MCF 10A (cell line): ENCODE measurements around the gene FBXW7. TPM values are rescaled to one million over a fixed set of nuclear protein-coding genes. Genes with fewer than 3 reads are reported as not detected.
A peak's percentile ranks its signal among the peaks of the same experiment; 100 is the strongest.

Experiments used
- BruUV-seq: library from RNA; stranded (reverse); fragments of 400-500 nt; replicated peaks from 2 replicates; lab custom pipeline; 2021; lab: Mats Ljungman, UMichigan
- CTCF ChIA-PET: fragments of 300-600 bp; sonication (Branson Sonifier 250); formaldehyde crosslinking; extraction: SDS; loops from one replicate; lab custom pipeline; 2021; ENCODE audit warnings: antibody characterized with exemption, inconsistent platforms; lab: Yijun Ruan, JAX
- POLR2A ChIA-PET: fragments of 300-600, 350-650 bp; sonication (Branson Sonifier 250); formaldehyde crosslinking; extraction: SDS; loops from one replicate; lab custom pipeline; 2020; ENCODE audit warnings: antibody characterized with exemption, inconsistent platforms; lab: Yijun Ruan, JAX
- DNase-seq: peaks from one replicate; pipeline ENCODE4 v3.0.0-alpha.2; 2018; ENCODE audit not compliant: unreplicated experiment
- H3K27ac Mint-ChIP-seq: one replicate; pipeline ENCODE4 v1.8.0; 2022; ENCODE audit warnings: mild to moderate bottlenecking, low read depth, mixed read lengths; ENCODE audit not compliant: unreplicated experiment
- H3K27me3 Mint-ChIP-seq: one replicate; pipeline ENCODE4 v1.8.0; 2022; ENCODE audit warnings: mixed read lengths; ENCODE audit not compliant: insufficient read depth, unreplicated experiment
- H3K36me3 Mint-ChIP-seq: one replicate; pipeline ENCODE4 v1.8.0; 2022; ENCODE audit warnings: mild to moderate bottlenecking, moderate library complexity, mixed read lengths; ENCODE audit not compliant: insufficient read depth, unreplicated experiment
- H3K4me1 Mint-ChIP-seq: one replicate; pipeline ENCODE4 v1.8.0; 2022; ENCODE audit warnings: mixed read lengths; ENCODE audit not compliant: insufficient read depth, unreplicated experiment
- H3K4me3 Mint-ChIP-seq: one replicate; pipeline ENCODE4 v1.8.0; 2022; ENCODE audit warnings: mild to moderate bottlenecking, moderate library complexity, mixed read lengths; ENCODE audit not compliant: unreplicated experiment
- H3K9me3 Mint-ChIP-seq: one replicate; pipeline ENCODE4 v1.8.0; 2022; ENCODE audit warnings: mixed read lengths; ENCODE audit not compliant: unreplicated experiment
- CTCF ChIP-seq: fragments of 200-600 bp; IDR thresholded peaks from one replicate; pipeline ENCODE4 v1.8.0; 2022; ENCODE audit warnings: antibody characterized with exemption, mild to moderate bottlenecking; ENCODE audit not compliant: unreplicated experiment
- intact Hi-C: fragments of 100-400 bp; cut with micrococcal nuclease; formaldehyde crosslinking; loops from 2 replicates; pipeline ENCODE4 v1.14.1; 2022
- total RNA-seq: library from RNA; stranded (reverse); gene quantifications from 2 replicates; pipeline ENCODE4 v1.2.3, GENCODE V29; 2022

Gene FBXW7
- total RNA-seq, 1 experiment from 2014 or later: 40.2 TPM

- no peak for DNase-seq
- H3K4me1 Mint-ChIP-seq: peaks cover 29% of the 10 kb centered on the region
- H3K4me3 Mint-ChIP-seq: peak overlapping the region; percentile 82
- intact Hi-C loops: loop anchor here (5.0 kb wide), 1 partner anchor 94 kb away; no protein-coding TSS in a partner anchor
- TF ChIP-seq CTCF: no peak
- no TSS peak for BruUV-seq
- H3K27ac Mint-ChIP-seq: peak overlapping the region; percentile 83
- CTCF ChIA-PET: interaction anchor here (0.6 to 1.7 kb wide), 5 partner anchors 11 to 1246 kb away, joined by 3 to 6 read pairs (median 5); partner anchors contain the start of gene PRSS48
- POLR2A ChIA-PET: interaction anchor here (0.7 to 4.0 kb wide), 15 partner anchors 11 to 942 kb away, joined by 3 to 26 read pairs (median 6); partner anchors contain the start of genes FBXW7, FHIP1A and GATB
- no peaks in the 10 kb centered on the region for H3K9me3 Mint-ChIP-seq
- peaks cover 33% of the 10 kb centered on the region for H3K36me3 Mint-ChIP-seq
- no peaks in the 10 kb centered on the region for H3K27me3 Mint-ChIP-seq
Observed at GRCh38 chr4:152351080-152351479, 184.8 kb downstream of the FBXW7 start.

GRCh38 chr4:152348670-152349069 lies 187.2 kb downstream of the FBXW7 start:
- intact Hi-C loops: loop anchor here (1.0 to 2.0 kb wide), 2 partner anchors 249 to 548 kb away; no protein-coding TSS in a partner anchor
- Mint-ChIP-seq H3K4me3 (peak overlapping the region; percentile 53), H3K27ac (peak overlapping the region; percentile 49), H3K27me3 (no peaks in the 10 kb centered on the region), H3K9me3 (no peaks in the 10 kb centered on the region), H3K36me3 (peaks cover 47% of the 10 kb centered on the region), H3K4me1 (peaks cover 26% of the 10 kb centered on the region)
- TF ChIP-seq CTCF: peak; percentile 35
- ChIA-PET CTCF (interaction anchor here (0.5 to 1.5 kb wide), 24 partner anchors 9 to 1015 kb away, joined by 3 to 7 read pairs (median 3); no protein-coding TSS in a partner anchor), POLR2A (interaction anchor here (0.5 to 2.7 kb wide), 18 partner anchors 9 to 1144 kb away, joined by 3 to 10 read pairs (median 4); no protein-coding TSS in a partner anchor)
- DNase-seq: peak; percentile 56
- no TSS peak for BruUV-seq

GRCh38 chr4:152346979-152347378 lies 188.9 kb downstream of the FBXW7 start:
- Mint-ChIP-seq H3K27ac (no peak overlapping the region), H3K27me3 (no peaks in the 10 kb centered on the region), H3K4me3 (peak overlapping the region; percentile 35), H3K36me3 (peaks cover 48% of the 10 kb centered on the region), H3K4me1 (peaks cover 15% of the 10 kb centered on the region), H3K9me3 (no peaks in the 10 kb centered on the region)
- no peak for DNase-seq
- ChIA-PET POLR2A (interaction anchor here (0.7 to 2.7 kb wide), 4 partner anchors 12 to 82 kb away, joined by 3 to 10 read pairs (median 8); no protein-coding TSS in a partner anchor), CTCF (no interaction called here)
- TF ChIP-seq CTCF: no peak
- intact Hi-C loops: no loop called here
- BruUV-seq: no TSS peak

GRCh38 chr4:152346526-152346925 lies 189.4 kb downstream of the FBXW7 start:
- Mint-ChIP-seq H3K36me3 (peaks cover 50% of the 10 kb centered on the region), H3K27ac (no peak overlapping the region), H3K9me3 (no peaks in the 10 kb centered on the region), H3K4me3 (peak overlapping the region; percentile 35), H3K27me3 (no peaks in the 10 kb centered on the region), H3K4me1 (peaks cover 15% of the 10 kb centered on the region)
- intact Hi-C loops: no loop called here
- ChIA-PET POLR2A (interaction anchor here (0.7 kb wide), 1 partner anchor 87 kb away, joined by 4 read pairs; no protein-coding TSS in a partner anchor), CTCF (no interaction called here)
- no peak for DNase-seq
- no peak for TF ChIP-seq CTCF
- no TSS peak for BruUV-seq
